ENCODE results near the gene MCU.
A peak's percentile ranks its signal among the peaks of the same experiment; 100 is the strongest.

The MCU gene

DNA sequence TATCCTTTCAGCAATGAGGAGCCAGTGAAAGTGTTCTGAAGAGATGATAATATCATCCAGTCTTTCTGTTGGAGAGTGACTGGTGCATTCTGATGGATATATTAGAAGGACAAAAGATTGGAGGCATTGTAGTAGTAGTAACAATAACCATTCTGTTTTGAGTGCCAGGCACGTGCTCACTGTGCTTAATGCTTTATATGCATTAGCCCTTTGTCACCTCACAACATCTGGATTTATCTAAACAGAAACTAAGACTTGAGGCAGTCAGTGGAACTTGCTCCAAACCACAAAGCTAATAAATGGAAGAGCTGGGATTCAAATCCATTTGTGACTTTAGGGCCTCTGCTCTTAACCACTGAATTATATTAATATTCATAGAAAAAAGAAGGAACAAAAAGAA is 117.1 kb downstream of the MCU start:
- Histone ChIP-seq H3K4me3 (ENCODE audit: low read depth in 1 of 5, low read length in 5 of 5) (no peak overlapping the region), H3K27me3 (ENCODE audit: control insufficient read depth in 5 of 5, insufficient read depth in 4 of 5, low read length in 5 of 5) (no peaks in the 10 kb centered on the region), H3K27ac (ENCODE audit: low read depth, low read length) (no peak overlapping the region), H3K4me1 (ENCODE audit: control insufficient read depth in 5 of 5, insufficient read depth in 5 of 5, low read length in 5 of 5) (peaks cover 0 to 19% (median 6%) of the 10 kb centered on the region in 5 donors), H3K9me3 (ENCODE audit: control insufficient read depth in 5 of 5, low read length in 5 of 5) (no peaks in the 10 kb centered on the region), H3K9ac (ENCODE audit: low read length in 5 of 5) (no peak overlapping the region), H3K36me3 (ENCODE audit: control insufficient read depth in 5 of 5, insufficient read depth in 5 of 5, low read length in 5 of 5) (no peaks in the 10 kb centered on the region)

DNA sequence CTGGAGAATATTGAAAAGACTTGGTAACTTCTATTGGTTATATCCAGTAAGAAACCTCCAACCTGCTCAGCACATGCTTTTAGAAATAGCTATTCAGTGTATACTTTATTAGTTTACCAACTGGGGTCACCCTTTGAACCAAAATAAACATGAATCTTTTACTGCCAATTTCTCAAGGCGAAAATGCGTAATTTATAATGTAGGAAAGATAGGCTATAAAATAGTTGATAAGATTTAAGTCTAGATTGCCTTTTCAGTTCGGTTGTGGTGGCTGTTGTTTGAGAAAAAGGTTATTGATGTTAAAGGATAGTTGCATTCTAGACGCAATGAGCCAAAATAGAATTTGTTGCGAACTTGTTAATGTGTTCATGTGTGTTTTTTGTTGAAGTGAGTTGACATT is 119.0 kb downstream of the MCU start:
- no peaks in the 10 kb centered on the region for H3K9me3 ChIP-seq (ENCODE audit: control insufficient read depth in 5 of 5, low read length in 5 of 5)
- peak overlapping the region; percentile 47 for H3K27ac ChIP-seq (ENCODE audit: low read depth, low read length)
- no peak overlapping the region for H3K4me3 ChIP-seq (ENCODE audit: low read depth in 1 of 5, low read length in 5 of 5)
- H3K4me1 ChIP-seq (ENCODE audit: control insufficient read depth in 5 of 5, insufficient read depth in 5 of 5, low read length in 5 of 5) = peaks cover 0 to 24% (median 10%) of the 10 kb centered on the region in 5 donors
- no peak overlapping the region for H3K9ac ChIP-seq (ENCODE audit: low read length in 5 of 5)
- no peaks in the 10 kb centered on the region for H3K36me3 ChIP-seq (ENCODE audit: control insufficient read depth in 5 of 5, insufficient read depth in 5 of 5, low read length in 5 of 5)
- H3K27me3 ChIP-seq (ENCODE audit: control insufficient read depth in 5 of 5, insufficient read depth in 4 of 5, low read length in 5 of 5) = no peaks in the 10 kb centered on the region

DNA sequence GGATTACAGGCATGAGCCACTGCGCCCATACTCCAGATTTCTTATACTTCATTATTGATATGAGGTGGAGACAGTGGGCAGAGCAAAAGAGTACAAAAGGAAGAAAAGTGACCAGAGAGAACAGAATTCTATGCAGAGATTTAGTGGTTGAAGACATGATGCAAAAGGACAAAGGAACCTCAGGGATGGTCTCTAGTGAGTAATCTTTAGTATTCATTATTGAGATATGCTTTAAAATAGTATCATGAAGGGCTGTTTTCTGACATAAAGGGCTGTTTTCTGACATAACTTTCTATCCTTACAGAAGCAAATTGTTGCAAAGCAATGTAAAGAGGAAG is 120.4 kb downstream of the MCU start:
- no peak overlapping the region for H3K9ac ChIP-seq (ENCODE audit: low read length in 5 of 5)
- H3K36me3 ChIP-seq (ENCODE audit: control insufficient read depth in 5 of 5, insufficient read depth in 5 of 5, low read length in 5 of 5) = no peaks in the 10 kb centered on the region
- peaks cover 0 to 24% (median 10%) of the 10 kb centered on the region in 5 donors for H3K4me1 ChIP-seq (ENCODE audit: control insufficient read depth in 5 of 5, insufficient read depth in 5 of 5, low read length in 5 of 5)
- H3K27me3 ChIP-seq (ENCODE audit: control insufficient read depth in 5 of 5, insufficient read depth in 4 of 5, low read length in 5 of 5) = no peaks in the 10 kb centered on the region
- H3K9me3 ChIP-seq (ENCODE audit: control insufficient read depth in 5 of 5, low read length in 5 of 5) = no peaks in the 10 kb centered on the region
- no peak overlapping the region for H3K27ac ChIP-seq (ENCODE audit: low read depth, low read length)
- H3K4me3 ChIP-seq (ENCODE audit: low read depth in 1 of 5, low read length in 5 of 5) = no peak overlapping the region

DNA sequence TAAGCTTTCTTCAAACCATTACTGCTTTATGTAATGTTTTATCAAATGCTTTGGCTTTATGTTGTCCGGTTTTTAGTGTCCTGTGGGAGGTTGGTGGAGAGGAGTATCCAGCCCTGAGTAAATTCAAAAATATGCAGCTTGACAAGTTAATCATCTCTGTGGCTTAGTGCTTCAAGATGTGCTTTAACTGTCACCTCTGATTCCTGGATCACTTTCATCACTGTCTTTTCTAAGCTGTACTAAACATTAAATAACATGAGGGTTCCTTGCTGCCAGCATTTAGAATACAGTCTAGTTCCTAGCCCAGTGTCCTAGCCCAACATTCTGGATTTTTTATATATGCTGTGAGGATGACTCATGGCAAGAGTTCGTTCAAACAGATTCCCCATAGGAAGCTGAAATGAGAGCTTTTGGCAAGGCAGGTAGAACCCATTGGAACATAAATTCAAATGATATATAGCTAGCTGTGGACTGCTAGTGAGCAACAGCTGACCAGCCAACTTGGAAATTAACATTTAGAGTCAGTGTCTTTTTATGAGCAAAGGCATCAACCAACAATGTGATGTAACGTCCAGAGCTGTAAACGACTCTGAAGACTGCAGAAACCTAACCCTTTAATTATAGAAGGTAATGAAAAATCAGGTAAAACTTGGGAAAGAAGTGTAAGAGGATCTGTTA is 120.9 kb downstream of the MCU start:
- no peak overlapping the region for H3K4me3 ChIP-seq (ENCODE audit: low read depth in 1 of 5, low read length in 5 of 5)
- H3K27ac ChIP-seq (ENCODE audit: low read depth, low read length) = no peak overlapping the region
- H3K9ac ChIP-seq (ENCODE audit: low read length in 5 of 5) = no peak overlapping the region
- no peaks in the 10 kb centered on the region for H3K36me3 ChIP-seq (ENCODE audit: control insufficient read depth in 5 of 5, insufficient read depth in 5 of 5, low read length in 5 of 5)
- no peaks in the 10 kb centered on the region for H3K9me3 ChIP-seq (ENCODE audit: control insufficient read depth in 5 of 5, low read length in 5 of 5)
- peaks cover 0 to 24% (median 10%) of the 10 kb centered on the region in 5 donors for H3K4me1 ChIP-seq (ENCODE audit: control insufficient read depth in 5 of 5, insufficient read depth in 5 of 5, low read length in 5 of 5)
- no peaks in the 10 kb centered on the region for H3K27me3 ChIP-seq (ENCODE audit: control insufficient read depth in 5 of 5, insufficient read depth in 4 of 5, low read length in 5 of 5)

DNA sequence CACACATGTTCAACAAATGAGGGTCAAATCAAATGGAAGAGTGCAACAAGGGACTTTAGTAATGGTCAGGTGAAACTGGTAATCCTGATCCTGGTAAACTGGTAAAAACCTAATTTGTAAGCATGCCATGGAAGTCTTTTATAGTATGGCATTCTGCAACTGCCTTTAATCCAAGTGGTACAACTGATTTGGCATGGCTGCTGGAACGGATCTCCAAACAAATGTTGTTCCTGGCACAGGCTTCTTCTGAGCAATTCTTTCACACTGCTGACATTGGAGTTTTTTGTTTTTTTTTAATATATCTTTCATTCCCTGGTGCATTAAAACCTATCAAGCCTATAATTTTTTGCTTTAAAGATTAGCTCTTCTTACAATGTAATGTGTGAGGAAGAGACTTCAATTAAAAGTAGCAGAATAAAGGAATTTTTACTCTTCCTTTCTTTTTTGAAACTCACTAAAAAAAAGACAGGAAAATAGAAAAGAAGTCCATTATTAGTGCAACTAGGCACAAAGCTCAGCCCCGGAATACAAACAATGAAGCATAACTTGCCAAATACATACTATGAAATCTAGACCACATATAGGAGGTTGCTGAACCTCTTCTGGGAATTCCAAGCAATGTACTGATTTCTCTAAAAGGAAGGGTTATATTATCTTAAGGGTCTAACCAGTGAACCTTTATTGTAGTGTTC is 122.3 kb downstream of the MCU start:
- no peak overlapping the region for H3K27ac ChIP-seq (ENCODE audit: low read depth, low read length)
- H3K27me3 ChIP-seq (ENCODE audit: control insufficient read depth in 5 of 5, insufficient read depth in 4 of 5, low read length in 5 of 5) = no peaks in the 10 kb centered on the region
- H3K4me1 ChIP-seq (ENCODE audit: control insufficient read depth in 5 of 5, insufficient read depth in 5 of 5, low read length in 5 of 5) = peaks cover 0 to 24% (median 10%) of the 10 kb centered on the region in 5 donors
- no peaks in the 10 kb centered on the region for H3K9me3 ChIP-seq (ENCODE audit: control insufficient read depth in 5 of 5, low read length in 5 of 5)
- no peaks in the 10 kb centered on the region for H3K36me3 ChIP-seq (ENCODE audit: control insufficient read depth in 5 of 5, insufficient read depth in 5 of 5, low read length in 5 of 5)
- H3K9ac ChIP-seq (ENCODE audit: low read length in 5 of 5) = no peak overlapping the region
- H3K4me3 ChIP-seq (ENCODE audit: low read depth in 1 of 5, low read length in 5 of 5) = no peak overlapping the region

DNA sequence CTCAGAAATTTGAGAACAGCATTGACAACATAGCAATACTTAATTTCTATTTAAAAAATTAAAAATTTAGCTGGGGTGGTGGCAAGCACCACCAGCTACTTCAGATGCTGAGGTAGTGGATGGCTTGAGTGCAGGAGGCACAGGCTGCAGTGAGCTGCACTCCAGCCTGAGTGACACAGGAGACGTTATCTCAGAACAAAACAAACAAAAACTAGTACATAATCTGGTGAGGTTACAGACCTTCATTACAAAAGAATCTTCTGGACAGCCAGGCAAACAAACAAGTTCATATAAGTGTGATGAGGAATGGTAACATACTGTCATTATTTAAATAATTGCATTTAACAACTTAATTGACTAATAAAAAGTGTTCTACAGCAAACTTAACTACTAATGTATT is 124.6 kb downstream of the MCU start:
- Histone ChIP-seq H3K4me1 (ENCODE audit: control insufficient read depth in 5 of 5, insufficient read depth in 5 of 5, low read length in 5 of 5) (peaks cover 0 to 16% (median 10%) of the 10 kb centered on the region in 5 donors), H3K9me3 (ENCODE audit: control insufficient read depth in 5 of 5, low read length in 5 of 5) (no peaks in the 10 kb centered on the region)

DNA sequence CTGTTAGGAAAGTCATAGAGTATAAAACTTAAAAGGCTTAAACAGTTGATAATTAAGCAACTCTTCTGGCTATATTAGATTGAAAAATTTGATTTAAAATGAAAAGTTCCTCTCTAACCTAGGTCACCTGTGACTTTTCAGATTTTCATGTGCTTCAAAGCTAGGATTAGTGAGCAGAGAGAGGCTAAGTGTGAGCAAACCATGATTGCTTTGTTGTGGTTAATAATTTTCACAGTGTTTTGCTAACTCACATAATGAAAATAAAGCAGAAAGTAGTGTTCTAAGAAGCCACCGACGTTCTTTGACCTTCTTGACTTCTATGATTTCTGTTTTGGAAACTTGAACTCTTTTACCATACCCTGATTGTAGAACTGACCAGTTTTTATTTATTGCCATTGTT is 126.1 kb downstream of the MCU start:
- peaks cover 0 to 4% (median 0%) of the 10 kb centered on the region in 5 donors for H3K9me3 ChIP-seq (ENCODE audit: control insufficient read depth in 5 of 5, low read length in 5 of 5)
- H3K9ac ChIP-seq (ENCODE audit: low read length in 5 of 5) = no peak overlapping the region
- no peak overlapping the region for H3K27ac ChIP-seq (ENCODE audit: low read depth, low read length)
- peaks cover 0 to 9% (median 6%) of the 10 kb centered on the region in 5 donors for H3K4me1 ChIP-seq (ENCODE audit: control insufficient read depth in 5 of 5, insufficient read depth in 5 of 5, low read length in 5 of 5)
- H3K36me3 ChIP-seq (ENCODE audit: control insufficient read depth in 5 of 5, insufficient read depth in 5 of 5, low read length in 5 of 5) = no peaks in the 10 kb centered on the region
- H3K27me3 ChIP-seq (ENCODE audit: control insufficient read depth in 5 of 5, insufficient read depth in 4 of 5, low read length in 5 of 5) = no peaks in the 10 kb centered on the region
- H3K4me3 ChIP-seq (ENCODE audit: low read depth in 1 of 5, low read length in 5 of 5) = no peak overlapping the region

More for the DNA sequence above, 124.6 kb downstream of the MCU start:
- Histone ChIP-seq H3K36me3 (ENCODE audit: control insufficient read depth in 5 of 5, insufficient read depth in 5 of 5, low read length in 5 of 5) (no peaks in the 10 kb centered on the region), H3K9ac (ENCODE audit: low read length in 5 of 5) (no peak overlapping the region), H3K27me3 (ENCODE audit: control insufficient read depth in 5 of 5, insufficient read depth in 4 of 5, low read length in 5 of 5) (no peaks in the 10 kb centered on the region), H3K4me3 (ENCODE audit: low read depth in 1 of 5, low read length in 5 of 5) (no peak overlapping the region), H3K27ac (ENCODE audit: low read depth, low read length) (no peak overlapping the region)

DNA sequence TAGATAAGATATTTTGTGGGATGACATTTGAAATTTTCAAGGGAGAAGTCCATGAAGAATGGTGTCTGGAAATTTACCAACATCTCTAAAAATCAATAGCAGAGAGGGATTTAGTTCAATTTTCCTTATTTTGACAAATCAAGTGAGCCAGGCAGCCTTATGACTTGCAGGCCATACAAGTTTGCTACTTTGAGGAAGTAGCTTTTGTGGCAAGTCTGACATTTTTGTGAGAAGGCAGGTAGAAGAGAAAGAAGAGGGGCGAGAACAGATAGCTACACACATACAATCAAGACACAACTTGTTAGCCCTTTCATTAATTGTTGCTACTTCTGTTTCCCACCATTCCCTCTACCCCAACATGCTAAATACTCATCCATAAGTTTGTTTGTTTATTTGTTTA is 127.1 kb downstream of the MCU start:
- peaks cover 0 to 4% (median 0%) of the 10 kb centered on the region in 5 donors for H3K9me3 ChIP-seq (ENCODE audit: control insufficient read depth in 5 of 5, low read length in 5 of 5)
- no peaks in the 10 kb centered on the region for H3K36me3 ChIP-seq (ENCODE audit: control insufficient read depth in 5 of 5, insufficient read depth in 5 of 5, low read length in 5 of 5)
- no peak overlapping the region for H3K9ac ChIP-seq (ENCODE audit: low read length in 5 of 5)
- H3K4me1 ChIP-seq (ENCODE audit: control insufficient read depth in 5 of 5, insufficient read depth in 5 of 5, low read length in 5 of 5) = peaks cover 0 to 5% (median 3%) of the 10 kb centered on the region in 5 donors
- H3K27ac ChIP-seq (ENCODE audit: low read depth, low read length) = no peak overlapping the region
- H3K27me3 ChIP-seq (ENCODE audit: control insufficient read depth in 5 of 5, insufficient read depth in 4 of 5, low read length in 5 of 5) = no peaks in the 10 kb centered on the region
- no peak overlapping the region for H3K4me3 ChIP-seq (ENCODE audit: low read depth in 1 of 5, low read length in 5 of 5)

DNA sequence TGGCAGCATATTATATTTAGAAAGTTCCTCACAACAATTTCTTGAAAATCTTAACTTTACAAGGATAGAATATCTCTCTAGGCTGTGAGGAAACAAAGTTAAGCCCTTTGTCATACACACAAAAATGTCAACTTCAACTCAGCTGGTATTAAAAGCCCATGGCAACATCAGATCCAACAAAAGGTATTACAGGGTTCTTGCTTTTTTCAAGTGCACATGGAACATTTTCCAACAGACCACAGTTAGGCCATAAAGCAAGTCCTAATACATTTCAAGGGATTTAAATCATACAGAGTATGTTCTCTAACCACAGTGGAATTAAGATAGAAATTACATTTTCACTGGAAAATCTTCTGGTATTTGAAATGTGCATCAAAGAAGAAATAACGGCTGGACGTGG is 129.7 kb downstream of the MCU start:
- H3K27me3 ChIP-seq (ENCODE audit: control insufficient read depth in 5 of 5, insufficient read depth in 4 of 5, low read length in 5 of 5) = no peaks in the 10 kb centered on the region
- peaks cover 0 to 10% (median 0%) of the 10 kb centered on the region in 5 donors for H3K4me1 ChIP-seq (ENCODE audit: control insufficient read depth in 5 of 5, insufficient read depth in 5 of 5, low read length in 5 of 5)
- H3K36me3 ChIP-seq (ENCODE audit: control insufficient read depth in 5 of 5, insufficient read depth in 5 of 5, low read length in 5 of 5) = no peaks in the 10 kb centered on the region
- no peak overlapping the region for H3K4me3 ChIP-seq (ENCODE audit: low read depth in 1 of 5, low read length in 5 of 5)
- no peak overlapping the region for H3K9ac ChIP-seq (ENCODE audit: low read length in 5 of 5)
- no peak overlapping the region for H3K27ac ChIP-seq (ENCODE audit: low read depth, low read length)
- peaks cover 0 to 4% (median 0%) of the 10 kb centered on the region in 5 donors for H3K9me3 ChIP-seq (ENCODE audit: control insufficient read depth in 5 of 5, low read length in 5 of 5)

DNA sequence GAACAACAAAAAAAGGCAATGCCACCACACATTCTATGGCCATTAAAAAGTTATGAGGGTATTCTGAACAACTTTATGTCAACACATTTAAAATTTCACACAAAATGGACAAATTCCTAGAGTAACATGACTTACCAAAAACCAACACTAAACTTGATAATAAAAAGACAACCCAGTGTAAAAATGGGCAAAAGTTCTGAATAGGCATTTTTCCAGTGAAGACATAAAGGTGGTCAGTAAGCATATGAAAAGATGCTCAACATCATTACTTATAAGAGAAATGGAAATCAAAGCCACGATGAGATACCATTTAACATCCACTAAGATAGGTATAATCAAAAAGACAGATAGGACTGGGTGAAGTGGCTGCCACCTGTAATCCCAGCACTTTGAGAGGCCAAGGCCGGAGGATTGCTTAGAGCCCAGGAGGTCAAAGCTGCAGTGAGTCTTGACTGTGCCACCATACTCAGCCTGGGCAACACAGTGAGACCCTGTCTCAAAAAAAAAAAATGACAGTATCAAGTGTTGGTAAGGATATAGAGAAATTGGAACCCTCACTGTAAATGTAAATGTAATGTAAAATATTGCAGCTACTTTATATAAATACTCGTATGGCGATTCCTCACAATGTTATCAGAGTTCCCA is 130.5 kb downstream of the MCU start:
- Histone ChIP-seq H3K9ac (ENCODE audit: low read length in 5 of 5) (no peak overlapping the region), H3K4me1 (ENCODE audit: control insufficient read depth in 5 of 5, insufficient read depth in 5 of 5, low read length in 5 of 5) (peaks cover 0 to 10% (median 0%) of the 10 kb centered on the region in 5 donors), H3K4me3 (ENCODE audit: low read depth in 1 of 5, low read length in 5 of 5) (no peak overlapping the region), H3K27ac (ENCODE audit: low read depth, low read length) (no peak overlapping the region), H3K36me3 (ENCODE audit: control insufficient read depth in 5 of 5, insufficient read depth in 5 of 5, low read length in 5 of 5) (no peaks in the 10 kb centered on the region), H3K9me3 (ENCODE audit: control insufficient read depth in 5 of 5, low read length in 5 of 5) (peaks cover 0 to 4% (median 0%) of the 10 kb centered on the region in 5 donors), H3K27me3 (ENCODE audit: control insufficient read depth in 5 of 5, insufficient read depth in 4 of 5, low read length in 5 of 5) (no peaks in the 10 kb centered on the region)
